ENCODE results near the gene SERINC2.

Gene SERINC2

GRCh38 chr1:31445951-31446350, 32.9 kb downstream of the SERINC2 start:
- TF ChIP-seq CTCF (IDR thresholded peaks at IDR 0.05; ENCODE audit: low read depth, low read length, missing control alignments) = no peak
- DNase-seq (ENCODE audit: low read depth) = no peak
- no peak overlapping the region for H3K4me3 ChIP-seq (ENCODE audit: low read depth, low read length)

GRCh38 chr1:31447210-31447609, 34.2 kb downstream of the SERINC2 start:
- no peak for DNase-seq (ENCODE audit: low read depth)
- no peak overlapping the region for H3K4me3 ChIP-seq (ENCODE audit: low read depth, low read length)
- no peak for TF ChIP-seq CTCF (IDR thresholded peaks at IDR 0.05; ENCODE audit: low read depth, low read length, missing control alignments)

- TF ChIP-seq CTCF (IDR thresholded peaks at IDR 0.05; ENCODE audit: low read depth, low read length, missing control alignments) = no peak
- no peak for DNase-seq (ENCODE audit: low read depth)
- H3K4me3 ChIP-seq (ENCODE audit: low read depth, low read length) = no peak overlapping the region
Measured at GRCh38 chr1:31453384-31454079, 40.5 kb downstream of the SERINC2 start.

GRCh38 chr1:31458287-31458896, 45.4 kb downstream of the SERINC2 start:
- H3K4me3 ChIP-seq (ENCODE audit: low read depth, low read length) = no peak overlapping the region
- no peak for TF ChIP-seq CTCF (IDR thresholded peaks at IDR 0.05; ENCODE audit: low read depth, low read length, missing control alignments)
- no peak for DNase-seq (ENCODE audit: low read depth)

GRCh38 chr1:31460027-31460426, 47.0 kb downstream of the SERINC2 start:
- no peak for TF ChIP-seq CTCF (IDR thresholded peaks at IDR 0.05; ENCODE audit: low read depth, low read length, missing control alignments)
- H3K4me3 ChIP-seq (ENCODE audit: low read depth, low read length) = no peak overlapping the region
- DNase-seq (ENCODE audit: low read depth) = no peak

GRCh38 chr1:31467005-31467674, 54.1 kb downstream of the SERINC2 start:
- DNase-seq (ENCODE audit: low read depth) = no peak
- TF ChIP-seq CTCF (IDR thresholded peaks at IDR 0.05; ENCODE audit: low read depth, low read length, missing control alignments) = no peak
- H3K4me3 ChIP-seq (ENCODE audit: low read depth, low read length) = no peak overlapping the region
